ENCODE data around the gene SLC9A5.

SLC9A5 gene

DNA sequence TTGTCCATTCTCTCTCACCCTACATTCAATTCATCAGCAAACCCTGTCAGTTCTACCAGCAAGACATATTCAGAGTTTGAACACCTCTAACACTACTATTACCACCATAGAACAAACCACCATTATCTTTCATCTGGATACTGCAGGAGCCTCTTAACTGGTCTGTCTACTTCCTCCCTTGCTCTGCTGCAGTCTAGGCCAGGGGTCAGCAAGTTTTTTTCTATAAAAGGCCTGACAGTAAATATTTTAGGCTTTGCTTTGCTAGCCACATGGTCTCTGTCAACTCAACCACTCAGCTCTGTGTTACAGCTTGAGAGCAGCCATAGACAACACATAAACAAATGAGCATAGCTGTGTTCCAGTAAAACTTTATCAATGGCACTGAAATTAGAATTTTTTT, 63.9 kb downstream of the SLC9A5 start:
- DNase-seq, result no peak

DNA sequence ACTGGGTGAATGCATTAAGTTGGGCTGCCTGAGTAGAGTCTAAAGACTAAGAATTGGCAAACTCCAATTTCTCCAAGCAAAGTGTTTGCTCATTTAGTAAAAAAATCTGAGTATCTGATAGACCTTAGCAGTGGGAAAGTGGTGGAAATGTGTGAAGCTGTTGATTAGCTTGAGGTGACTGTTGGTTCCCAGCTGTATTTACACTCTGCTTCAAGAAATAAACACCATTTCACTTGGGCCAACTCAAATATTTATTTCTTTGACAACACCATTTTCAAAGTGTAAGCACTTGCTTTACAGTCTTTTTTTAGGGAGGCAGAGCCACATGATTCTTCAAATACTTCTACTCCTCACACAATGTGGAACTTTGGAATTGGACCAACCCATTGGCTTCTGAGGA, 69.1 kb downstream of the SLC9A5 start:
- no peak for DNase-seq

Measured in NCI-H774 (cell line).